OCI-LY7 (cell line): ENCODE measurements around the gene ZMYND19.

Source experiments
- CTCF ChIP-seq: fragments of 200-600 bp; sonication (generic); conservative IDR thresholded peaks from 2 replicates; pipeline ENCODE4 v1.5.1; 2014; ENCODE audit warnings: mild to moderate bottlenecking, antibody characterized with exemption, low read length, moderate library complexity, mixed read lengths
- EZH2phosphoT487 ChIP-seq: fragments of 200-600 bp; sonication (generic); IDR thresholded peaks from 2 replicates; pipeline ENCODE4 v1.6.1; 2018; ENCODE audit warnings: low read depth, borderline replicate concordance, mild to moderate bottlenecking, mixed run types, antibody characterized with exemption, low read length, moderate library complexity, mixed read lengths

- TF ChIP-seq EZH2phosphoT487, result no peak
- 0 out of 2 replicates have a peak, but pooled peaks have one; percentile 12 for TF ChIP-seq CTCF
Observed at GRCh38 chr9:137606005-137606621, 15.8 kb upstream of the ZMYND19 start.
